ENCODE data around the gene DNAH6.

DNA sequence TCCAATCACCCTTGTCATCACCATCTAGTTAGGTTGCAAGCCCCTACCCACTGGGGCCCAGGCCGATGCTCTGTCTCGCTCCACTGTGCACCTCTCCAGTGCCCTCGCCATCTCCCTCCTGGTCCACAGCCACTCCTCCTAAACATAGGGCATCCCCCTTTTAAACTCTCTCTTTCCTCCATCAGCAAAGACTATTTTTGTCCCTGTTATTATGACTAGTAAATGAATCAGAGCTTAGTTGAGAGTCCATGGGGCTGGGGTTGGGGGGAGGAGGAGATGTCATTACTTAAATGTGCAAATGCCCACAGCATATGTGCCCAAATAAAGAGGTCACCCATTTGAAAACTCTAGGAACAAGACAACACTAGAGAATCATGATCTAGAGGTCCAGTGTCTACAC is 197.1 kb downstream of the DNAH6 start:
- TF ChIP-seq POU2F2 (IDR thresholded peaks at IDR 0.05; ENCODE audit: low read depth, low read length) (no peak), POLR2A (IDR thresholded peaks at IDR 0.05; ENCODE audit: low read depth, low read length) (no peak), PAX5 (IDR thresholded peaks at IDR 0.05; ENCODE audit: insufficient read depth, low read length, severe bottlenecking) (no peak), POLR2AphosphoS5 (IDR thresholded peaks at IDR 0.05; ENCODE audit: low read depth, low read length) (no peak)
